ENCODE data around the gene PLCD3. TPM values are rescaled to one million over a fixed set of nuclear protein-coding genes. Genes with fewer than 3 reads are reported as not detected.
A peak's percentile ranks its signal among the peaks of the same experiment; 100 is the strongest.

Gene PLCD3
- total and polyA plus RNA-seq, 2 of the 13 experiments (the other 11 are each of a cell fraction or from before 2014, with no cell fraction given): 11.3 to 39.1 TPM

GRCh38 chr17:45103269-45103795 is 29.0 kb downstream of the PLCD3 start:
- Histone ChIP-seq H3K79me2 (ENCODE audit: insufficient read depth, low read length) (no peaks in the 10 kb centered on the region), H4K20me1 (ENCODE audit: insufficient read depth, low read length) (0 out of 2 replicates have a peak, but pooled peaks cover under 1% of the 10 kb centered on the region), H3K4me2 (ENCODE audit: low read depth, low read length) (no peak overlapping the region), H3K36me3 (replicated peaks in 1 of 2; ENCODE audit: control insufficient read depth in 1 of 2, insufficient read depth in 2 of 2, low read length in 2 of 2) (peaks cover 52 to 75% of the 10 kb centered on the region in 2 experiments), H3K9ac (ENCODE audit: insufficient read depth, low read depth, low read length) (no peak overlapping the region), H3K4me1 (ENCODE audit: insufficient read depth, low read length) (peaks cover 22% of the 10 kb centered on the region), H3K9me3 (ENCODE audit: low read length) (no peaks in the 10 kb centered on the region), H2AFZ (ENCODE audit: low read length) (no peak overlapping the region), H3K27ac (ENCODE audit: extremely low read length, insufficient read depth, low read length) (no peak overlapping the region), H3K4me3 (replicated peaks in 1 of 3; ENCODE audit: insufficient read depth in 1 of 3, low read depth in 2 of 3, low read length in 3 of 3) (no peak overlapping the region), H3K27me3 (ENCODE audit: control insufficient read depth in 1 of 2, insufficient read depth in 2 of 2, low read length in 2 of 2) (no peaks in the 10 kb centered on the region)
- ATAC-seq (no peak), DNase-seq (ENCODE audit: low spot score) (no peak), FAIRE-seq (no peak)
- CTCF ChIA-PET (ENCODE audit: low intra/inter-chr PET ratio, low total read pairs): interaction anchor here (1.6 kb wide), 1 partner anchor 32 kb away, joined by 4 read pairs; the partner anchor contains the start of gene ACBD4
- POLR2A ChIA-PET: interaction anchor here (1.1 to 1.7 kb wide), 4 partner anchors 19 to 98 kb away, joined by 3 to 6 read pairs (median 4); partner anchors contain the start of genes HEXIM1 and NMT1
- TF ChIP-seq POLR2AphosphoS2 (IDR thresholded peaks at IDR 0.05; ENCODE audit: low read depth, low read length) (0 out of 2 replicates have a peak, but pooled peaks have one; percentile 21), FOXK2 (IDR thresholded peaks at IDR 0.05) (no peak)
- in situ Hi-C loops (cut with HindIII; ENCODE audit: extremely low pct_ligation_motif_present, low pct_unique_long_range_greater_than_20kb): loop anchor here (10.0 kb wide), 1 partner anchor 179 kb away; no protein-coding TSS in a partner anchor
- intact Hi-C loops (cut with micrococcal nuclease; ENCODE audit: unreplicated experiment): no loop called here
- no TSS peak for BruUV-seq (replicated peaks)
- WGBS (ENCODE audit: low lambda C conversion rate): 97% methylated on average over 9 of the region's 9 CpGs

DNA sequence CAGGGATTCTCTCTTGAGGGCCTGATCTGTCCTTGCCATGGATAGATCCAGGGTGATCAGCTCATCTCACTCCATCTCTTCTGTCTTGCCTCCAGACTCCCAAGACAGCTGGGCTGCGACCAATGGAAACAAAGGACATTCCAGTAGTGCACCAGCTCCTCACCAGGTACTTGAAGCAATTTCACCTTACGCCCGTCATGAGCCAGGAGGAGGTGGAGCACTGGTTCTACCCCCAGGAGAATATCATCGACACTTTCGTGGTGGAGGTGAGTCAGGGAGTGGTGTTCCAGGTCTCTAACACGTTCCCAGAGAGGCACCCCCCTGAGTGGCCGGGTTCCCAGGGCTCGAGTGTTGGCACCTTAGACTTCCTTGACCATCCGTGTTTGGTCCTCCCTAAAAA is 29.5 kb downstream of the PLCD3 start:
- H3K36me3 ChIP-seq (replicated peaks in 1 of 2; ENCODE audit: control insufficient read depth in 1 of 2, insufficient read depth in 2 of 2, low read length in 2 of 2): peaks cover 56 to 75% of the 10 kb centered on the region in 2 experiments
- intact Hi-C loops (cut with micrococcal nuclease; ENCODE audit: unreplicated experiment) (no loop called here), in situ Hi-C loops (cut with HindIII; ENCODE audit: extremely low pct_ligation_motif_present, low pct_unique_long_range_greater_than_20kb) (loop anchor here (10.0 kb wide), 1 partner anchor 178 kb away; no protein-coding TSS in a partner anchor)
- peak overlapping the region; percentile 69 for H3K27ac ChIP-seq (ENCODE audit: extremely low read length, insufficient read depth, low read length)
- peaks cover 22% of the 10 kb centered on the region for H3K4me1 ChIP-seq (ENCODE audit: insufficient read depth, low read length)
- H3K27me3 ChIP-seq (ENCODE audit: control insufficient read depth in 1 of 2, insufficient read depth in 2 of 2, low read length in 2 of 2): no peaks in the 10 kb centered on the region
- no peak overlapping the region for H3K4me3 ChIP-seq (replicated peaks in 1 of 3; ENCODE audit: insufficient read depth in 1 of 3, low read depth in 2 of 3, low read length in 3 of 3)
- 0 out of 2 replicates have a peak, but pooled peaks cover 3% of the 10 kb centered on the region for H4K20me1 ChIP-seq (ENCODE audit: insufficient read depth, low read length)
- H3K9me3 ChIP-seq (ENCODE audit: low read length): no peaks in the 10 kb centered on the region
- no peak for ATAC-seq
- H3K4me2 ChIP-seq (ENCODE audit: low read depth, low read length): no peak overlapping the region
- no peak for DNase-seq (ENCODE audit: low spot score)
- no peaks in the 10 kb centered on the region for H3K79me2 ChIP-seq (ENCODE audit: insufficient read depth, low read length)
- CTCF ChIA-PET (ENCODE audit: low intra/inter-chr PET ratio, low total read pairs): interaction anchor here (1.6 kb wide), 1 partner anchor 33 kb away, joined by 4 read pairs; the partner anchor contains the start of gene ACBD4
- WGBS (ENCODE audit: low lambda C conversion rate): 93% methylated on average over 7 of the region's 9 CpGs
- no peak for FAIRE-seq
- POLR2A ChIA-PET: interaction anchor here (0.9 to 1.7 kb wide), 8 partner anchors 10 to 182 kb away, joined by 3 to 7 read pairs (median 4); partner anchors contain the start of genes HEXIM1 and NMT1
- no peak overlapping the region for H3K9ac ChIP-seq (ENCODE audit: insufficient read depth, low read depth, low read length)
- BruUV-seq (replicated peaks): no TSS peak
- H2AFZ ChIP-seq (ENCODE audit: low read length): no peak overlapping the region
- TF ChIP-seq ZNF138 (CRISPR knock-in tag; IDR thresholded peaks at IDR 0.05; ENCODE audit: low read depth) (no peak), NFKBIZ (CRISPR knock-in tag; IDR thresholded peaks at IDR 0.05) (no peak), ZNF30 (CRISPR knock-in tag; IDR thresholded peaks at IDR 0.05) (no peak), REL (CRISPR knock-in tag; conservative IDR thresholded peaks at IDR 0.05) (peak; percentile 27; the same call in 1 of the 2 replicates), AGO2 (optimal IDR thresholded peaks at IDR 0.05; ENCODE audit: low read depth, low read length) (peak; percentile 17), ZNF446 (CRISPR knock-in tag; IDR thresholded peaks at IDR 0.05) (no peak)
- TF ChIP-seq, protein P1, sequence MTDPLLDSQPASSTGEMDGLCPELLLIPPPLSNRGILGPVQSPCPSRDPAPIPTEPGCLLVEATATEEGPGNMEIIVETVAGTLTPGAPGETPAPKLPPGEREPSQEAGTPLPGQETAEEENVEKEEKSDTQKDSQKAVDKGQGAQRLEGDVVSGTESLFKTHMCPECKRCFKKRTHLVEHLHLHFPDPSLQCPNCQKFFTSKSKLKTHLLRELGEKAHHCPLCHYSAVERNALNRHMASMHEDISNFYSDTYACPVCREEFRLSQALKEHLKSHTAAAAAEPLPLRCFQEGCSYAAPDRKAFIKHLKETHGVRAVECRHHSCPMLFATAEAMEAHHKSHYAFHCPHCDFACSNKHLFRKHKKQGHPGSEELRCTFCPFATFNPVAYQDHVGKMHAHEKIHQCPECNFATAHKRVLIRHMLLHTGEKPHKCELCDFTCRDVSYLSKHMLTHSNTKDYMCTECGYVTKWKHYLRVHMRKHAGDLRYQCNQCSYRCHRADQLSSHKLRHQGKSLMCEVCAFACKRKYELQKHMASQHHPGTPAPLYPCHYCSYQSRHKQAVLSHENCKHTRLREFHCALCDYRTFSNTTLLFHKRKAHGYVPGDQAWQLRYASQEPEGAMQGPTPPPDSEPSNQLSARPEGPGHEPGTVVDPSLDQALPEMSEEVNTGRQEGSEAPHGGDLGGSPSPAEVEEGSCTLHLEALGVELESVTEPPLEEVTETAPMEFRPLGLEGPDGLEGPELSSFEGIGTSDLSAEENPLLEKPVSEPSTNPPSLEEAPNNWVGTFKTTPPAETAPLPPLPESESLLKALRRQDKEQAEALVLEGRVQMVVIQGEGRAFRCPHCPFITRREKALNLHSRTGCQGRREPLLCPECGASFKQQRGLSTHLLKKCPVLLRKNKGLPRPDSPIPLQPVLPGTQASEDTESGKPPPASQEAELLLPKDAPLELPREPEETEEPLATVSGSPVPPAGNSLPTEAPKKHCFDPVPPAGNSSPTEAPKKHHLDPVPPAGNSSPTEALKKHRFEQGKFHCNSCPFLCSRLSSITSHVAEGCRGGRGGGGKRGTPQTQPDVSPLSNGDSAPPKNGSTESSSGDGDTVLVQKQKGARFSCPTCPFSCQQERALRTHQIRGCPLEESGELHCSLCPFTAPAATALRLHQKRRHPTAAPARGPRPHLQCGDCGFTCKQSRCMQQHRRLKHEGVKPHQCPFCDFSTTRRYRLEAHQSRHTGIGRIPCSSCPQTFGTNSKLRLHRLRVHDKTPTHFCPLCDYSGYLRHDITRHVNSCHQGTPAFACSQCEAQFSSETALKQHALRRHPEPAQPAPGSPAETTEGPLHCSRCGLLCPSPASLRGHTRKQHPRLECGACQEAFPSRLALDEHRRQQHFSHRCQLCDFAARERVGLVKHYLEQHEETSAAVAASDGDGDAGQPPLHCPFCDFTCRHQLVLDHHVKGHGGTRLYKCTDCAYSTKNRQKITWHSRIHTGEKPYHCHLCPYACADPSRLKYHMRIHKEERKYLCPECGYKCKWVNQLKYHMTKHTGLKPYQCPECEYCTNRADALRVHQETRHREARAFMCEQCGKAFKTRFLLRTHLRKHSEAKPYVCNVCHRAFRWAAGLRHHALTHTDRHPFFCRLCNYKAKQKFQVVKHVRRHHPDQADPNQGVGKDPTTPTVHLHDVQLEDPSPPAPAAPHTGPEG (CRISPR knock-in tag; IDR thresholded peaks at IDR 0.05): no peak
